Fibroblast of skin of right quadriceps (primary cell): ENCODE data around the gene BICDL2.

ENCODE experiments used
- DNase-seq: peaks from one replicate; pipeline ENCODE4 v3.0.0-alpha.2; 2013

Gene BICDL2

DNA sequence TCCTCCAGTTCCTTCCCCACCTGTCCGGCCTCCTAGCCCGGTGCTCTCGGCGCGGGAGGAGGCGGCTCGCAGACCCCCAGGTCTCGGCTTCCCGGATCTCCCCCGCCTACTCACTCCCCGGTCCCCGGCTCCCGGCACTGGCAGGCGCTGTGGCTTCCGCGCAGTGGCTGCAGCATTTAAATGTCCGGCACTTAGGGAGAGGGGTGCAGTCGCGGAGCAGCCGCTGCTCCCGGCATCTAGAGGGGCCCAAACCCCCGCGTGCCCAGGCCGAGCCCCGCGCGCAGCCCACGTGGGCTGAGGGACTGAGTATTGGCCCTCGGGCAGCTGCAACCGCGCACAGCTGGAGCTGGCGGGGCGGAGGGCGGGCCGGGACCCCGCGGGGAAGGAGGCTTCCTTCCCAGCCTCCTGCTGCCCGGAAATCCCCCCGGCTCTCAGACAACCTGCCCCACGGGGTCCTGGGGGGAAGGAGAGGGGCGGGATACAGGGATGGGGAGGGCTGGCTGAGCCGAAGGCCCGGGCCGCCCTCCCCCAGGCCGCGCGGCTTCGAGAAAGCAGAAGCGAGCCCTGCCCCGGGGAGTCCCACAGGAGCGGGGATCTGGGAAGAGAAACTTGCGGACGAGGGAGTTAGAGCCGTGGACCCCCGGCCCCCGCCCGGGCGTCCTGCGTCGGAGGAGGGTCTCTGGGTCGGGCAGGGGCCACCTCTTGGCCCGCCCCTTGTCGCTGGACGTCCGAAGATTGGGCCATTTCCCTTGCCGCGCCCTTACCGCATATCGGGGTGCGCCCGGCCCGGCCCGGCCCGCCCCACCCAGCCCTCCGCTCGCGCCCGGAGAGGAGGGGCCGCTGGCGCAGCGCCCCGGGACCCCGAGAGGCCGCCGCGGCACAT lies 9.3 kb upstream of the BICDL2 start, which contains the start of gene MMP25:
Gene MMP25 (plus strand): TSS at position 804 of the 883 bp plus-strand sequence. CDS start 357 bp downstream, outside the sequence.
- no peak for DNase-seq

DNA sequence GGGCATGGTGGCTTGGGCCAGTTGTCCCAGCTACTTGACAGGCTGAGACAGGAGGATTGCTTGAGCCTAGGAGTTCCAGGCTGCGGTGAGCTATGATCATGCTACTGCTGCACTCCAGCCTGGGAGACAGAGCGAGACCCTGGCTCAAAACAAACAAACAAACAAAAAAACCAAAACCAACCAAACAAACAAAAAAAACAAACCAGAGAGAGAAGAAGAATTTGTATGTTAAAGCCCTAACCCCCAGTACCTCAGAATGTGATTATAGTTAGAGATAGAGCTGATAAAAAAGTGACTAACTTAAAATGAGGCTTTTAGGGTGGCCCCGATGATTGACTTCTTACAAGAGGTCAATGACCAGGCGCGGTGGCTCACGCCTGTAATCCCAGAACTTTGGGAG lies 8.0 kb upstream of the BICDL2 start:
- no peak for DNase-seq

DNA sequence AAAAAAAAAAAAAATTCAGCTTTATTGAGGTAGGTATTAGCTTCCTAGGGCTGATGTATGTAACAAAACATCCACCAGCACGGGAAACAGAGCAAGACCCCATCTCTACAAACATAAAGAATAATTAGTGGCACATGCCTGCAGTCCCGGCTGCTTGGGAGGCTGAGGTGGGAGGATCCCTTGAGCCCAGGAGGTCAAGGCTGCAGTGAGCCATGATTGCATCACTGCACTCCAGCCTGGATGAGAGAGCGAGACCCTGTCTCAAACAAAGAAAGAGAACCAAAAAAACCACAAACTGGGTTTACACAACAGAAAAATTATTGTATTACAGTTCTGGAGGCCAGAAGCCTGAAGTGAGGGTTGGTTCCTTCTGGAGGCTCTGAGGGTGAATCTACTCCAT lies 5.6 kb upstream of the BICDL2 start:
- DNase-seq = no peak

DNA sequence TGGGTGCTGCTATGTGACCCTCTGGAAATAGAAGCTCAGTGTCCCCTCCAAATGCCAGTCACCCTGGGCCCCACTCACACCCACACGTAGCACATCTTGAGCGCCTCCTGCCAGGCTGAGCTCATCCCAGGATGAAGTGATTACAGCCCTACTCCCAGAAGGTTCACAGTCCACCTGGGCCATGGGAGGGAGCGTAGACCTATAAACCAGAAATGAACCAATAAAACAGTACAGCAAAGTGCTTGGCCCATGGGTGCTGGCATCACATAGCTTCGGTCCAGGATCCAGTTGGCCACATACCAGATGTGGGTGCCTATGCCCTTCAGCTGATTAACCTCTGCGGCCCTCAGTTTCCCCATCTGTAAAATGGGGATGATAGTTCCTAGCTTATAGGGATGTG lies 2.2 kb upstream of the BICDL2 start:
- DNase-seq = no peak

DNA sequence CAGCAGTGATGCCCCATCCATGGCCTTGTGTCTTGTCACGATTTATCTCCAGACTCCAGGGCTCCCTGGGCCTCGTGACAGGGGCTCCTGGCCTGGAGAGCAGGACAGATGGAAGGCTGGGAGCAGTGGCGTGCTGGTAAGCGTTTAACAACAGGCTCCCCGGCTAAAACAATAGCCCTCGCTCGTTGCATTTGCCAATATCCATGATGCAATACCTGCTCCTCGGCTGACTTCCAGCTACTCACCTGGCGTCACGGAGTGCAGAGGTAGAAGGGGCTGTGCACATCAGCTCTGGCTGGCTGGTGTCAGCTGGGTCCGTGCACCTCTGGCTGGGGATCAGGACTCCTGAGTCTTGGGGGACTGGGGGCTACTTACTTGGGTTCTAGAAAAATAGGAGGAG lies 1.5 kb upstream of the BICDL2 start:
- no peak for DNase-seq

DNA sequence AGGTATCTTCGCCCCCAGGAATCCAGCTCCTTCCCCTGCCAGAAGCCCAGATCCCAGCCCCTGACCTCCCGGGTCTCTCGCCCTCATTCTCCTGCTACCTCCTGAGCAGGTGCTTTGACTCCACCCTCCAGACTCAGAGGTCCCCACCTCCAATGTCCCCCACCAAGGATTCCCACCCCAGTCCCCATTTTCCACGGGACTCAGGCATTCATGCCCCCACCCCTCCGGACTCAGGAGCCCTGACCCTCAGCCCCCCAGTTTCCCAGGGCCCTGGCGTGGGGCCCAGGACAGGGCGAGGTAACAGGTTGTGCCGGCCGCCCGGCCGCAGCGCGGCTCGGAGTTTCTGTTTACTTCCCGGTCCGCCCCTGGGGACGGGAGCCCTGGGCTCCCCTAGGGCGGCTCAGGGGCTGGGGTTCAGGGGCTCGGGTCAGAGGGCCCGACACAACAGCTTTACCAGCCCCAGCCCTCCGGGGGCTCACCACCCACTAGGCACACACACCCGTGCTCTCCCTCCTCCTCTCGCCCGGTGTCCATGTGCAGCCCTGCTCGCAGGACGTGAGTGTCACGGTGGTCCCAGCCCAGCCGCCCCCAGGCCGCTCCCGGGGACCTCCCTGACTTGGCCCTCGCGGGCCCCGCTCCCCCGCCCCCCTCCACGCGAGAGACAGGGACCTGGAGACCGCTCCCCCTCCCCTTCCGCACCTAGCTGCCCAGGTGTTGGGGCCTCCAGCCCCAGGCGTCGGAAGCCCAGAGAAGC lies 595 bp downstream of the BICDL2 start:
- no peak for DNase-seq

DNA sequence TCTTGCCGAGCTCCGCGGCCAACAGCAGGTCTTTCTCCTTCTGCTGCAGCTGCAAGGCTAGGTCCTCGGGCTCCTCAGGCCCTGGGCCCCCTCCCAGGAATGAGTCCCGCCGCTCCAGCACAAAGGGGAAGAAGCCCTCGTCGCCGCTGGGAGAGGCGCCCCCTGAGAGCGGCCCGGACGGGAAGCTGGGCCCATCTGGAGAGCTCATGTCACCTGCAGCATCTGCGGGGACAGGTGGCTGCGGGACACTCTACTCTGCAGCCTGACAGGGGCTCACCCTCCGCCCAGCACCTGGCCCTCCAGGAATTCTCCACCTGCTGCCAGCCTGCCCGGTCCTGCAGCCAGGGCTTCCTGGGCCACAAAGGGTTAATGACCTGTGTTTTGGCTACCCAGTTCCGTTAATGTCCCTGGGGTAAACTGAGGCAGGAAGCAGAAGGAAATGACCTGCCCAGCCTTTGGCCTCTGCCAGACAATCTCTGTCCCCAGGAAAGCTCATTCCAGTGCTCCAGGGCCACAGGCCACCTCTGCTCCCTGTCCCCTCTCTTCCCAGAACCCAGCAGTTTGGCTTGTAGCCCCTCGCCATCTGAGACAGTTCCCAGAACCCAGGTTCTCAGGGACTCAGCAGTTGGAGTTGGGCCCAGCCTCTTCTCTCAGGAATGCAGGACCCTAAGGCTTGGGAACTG lies 1.3 kb downstream of the BICDL2 start:
- DNase-seq = no peak

DNA sequence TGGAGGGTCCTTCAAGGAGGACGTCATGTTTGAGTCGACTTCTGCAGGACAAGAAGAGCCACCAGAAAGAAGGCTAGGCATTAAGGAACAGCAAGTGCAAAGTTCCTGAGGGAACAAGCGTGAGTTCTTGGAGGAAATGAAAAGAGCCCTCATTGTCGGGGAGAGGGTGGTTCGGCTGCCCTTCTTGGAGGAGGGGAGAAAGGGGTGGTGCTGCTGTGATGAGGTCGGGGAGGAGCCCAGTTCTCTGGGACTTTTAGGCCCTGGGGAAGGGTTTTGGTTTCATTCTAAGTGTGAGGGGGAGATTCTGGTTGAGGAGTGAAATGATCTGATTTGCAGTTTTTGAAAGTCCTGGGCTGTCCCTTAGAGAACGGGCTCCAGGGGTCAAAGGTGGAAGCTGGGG lies 4.1 kb downstream of the BICDL2 start:
- DNase-seq = no peak

DNA sequence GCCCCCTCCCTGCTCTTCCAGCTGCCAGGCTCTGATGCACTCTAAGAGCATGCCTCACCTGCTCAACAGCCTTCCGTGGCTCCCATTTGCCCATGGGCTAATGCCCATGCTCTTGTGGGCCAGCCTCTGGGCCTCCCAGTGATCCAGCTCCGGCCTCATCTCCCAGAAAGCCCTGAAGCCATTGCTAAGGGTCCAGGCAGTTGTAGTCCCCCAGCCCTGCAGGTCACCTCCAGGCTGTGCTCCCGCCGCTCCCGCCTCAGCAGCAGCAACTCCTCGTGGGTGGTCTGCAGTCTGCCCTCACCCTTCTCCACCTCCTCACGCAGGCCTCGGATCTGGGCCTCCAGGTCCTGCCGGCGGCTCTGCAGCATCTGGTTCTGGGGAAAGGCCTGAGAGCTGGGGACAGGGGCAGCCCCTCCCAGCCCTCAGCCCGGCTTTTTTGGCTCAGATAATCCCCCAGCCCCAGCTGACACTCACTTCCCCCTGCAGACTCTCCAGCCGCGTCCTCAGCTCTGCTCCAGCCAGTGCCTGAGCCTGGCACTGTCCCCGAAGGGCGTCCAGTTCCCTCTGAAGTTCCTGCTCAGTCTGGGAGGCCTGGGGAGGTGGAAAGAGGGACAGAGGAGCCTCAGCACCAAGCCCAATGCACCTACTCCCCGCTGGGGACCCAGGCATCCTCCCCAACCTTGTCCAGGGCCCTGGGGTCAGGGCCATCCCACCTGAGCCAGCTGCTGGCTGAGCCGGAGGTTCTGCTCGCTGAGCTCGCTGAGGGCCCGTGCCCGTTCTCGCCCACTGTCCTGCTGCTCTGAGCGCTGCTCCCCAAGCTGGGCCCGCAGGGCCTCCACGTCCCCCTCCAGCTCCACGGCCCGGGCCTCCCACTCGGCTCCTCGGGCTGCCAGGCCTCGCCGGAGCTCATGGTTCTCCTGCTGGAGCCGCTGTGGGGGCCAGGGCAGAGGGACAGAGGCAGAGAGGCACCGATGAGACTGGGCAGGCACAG lies 6.2 kb downstream of the BICDL2 start:
- no peak for DNase-seq

DNA sequence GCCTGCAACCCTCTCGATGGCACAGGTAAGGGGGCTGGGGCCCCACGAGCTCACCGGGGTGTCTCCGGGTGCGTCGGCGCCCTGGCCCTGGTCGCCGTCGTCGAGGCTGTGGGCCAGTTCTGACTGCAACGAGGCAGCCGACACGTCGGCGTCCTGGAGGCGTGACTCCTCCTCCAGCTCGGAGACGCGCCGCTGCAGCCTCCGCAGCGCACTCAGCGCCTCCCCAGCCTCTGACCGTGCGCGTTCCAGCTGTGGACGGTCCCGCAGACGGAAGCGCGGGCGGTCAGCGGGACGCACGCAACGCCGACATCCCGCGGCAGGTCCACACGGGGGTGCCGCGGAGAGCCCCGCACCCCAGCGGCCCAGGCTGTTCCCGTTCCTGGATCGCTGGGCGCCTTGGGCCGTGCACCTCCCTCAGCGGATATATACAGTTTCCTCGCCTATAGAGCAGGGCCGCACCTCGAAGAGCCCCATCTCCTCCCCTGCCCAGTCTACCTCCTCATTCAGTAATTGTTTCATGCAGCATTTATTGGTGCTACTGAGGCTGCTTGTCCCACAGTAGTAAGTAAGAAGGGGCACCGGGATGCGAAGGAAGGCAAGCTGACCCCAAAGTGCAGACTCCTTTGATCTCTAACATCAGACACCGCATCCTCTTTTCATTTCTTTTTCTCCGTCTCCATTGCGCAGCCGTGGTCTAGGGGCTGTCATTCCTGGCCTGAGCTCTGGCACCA lies 7.1 kb downstream of the BICDL2 start:
- peak; percentile 33 for DNase-seq

DNA sequence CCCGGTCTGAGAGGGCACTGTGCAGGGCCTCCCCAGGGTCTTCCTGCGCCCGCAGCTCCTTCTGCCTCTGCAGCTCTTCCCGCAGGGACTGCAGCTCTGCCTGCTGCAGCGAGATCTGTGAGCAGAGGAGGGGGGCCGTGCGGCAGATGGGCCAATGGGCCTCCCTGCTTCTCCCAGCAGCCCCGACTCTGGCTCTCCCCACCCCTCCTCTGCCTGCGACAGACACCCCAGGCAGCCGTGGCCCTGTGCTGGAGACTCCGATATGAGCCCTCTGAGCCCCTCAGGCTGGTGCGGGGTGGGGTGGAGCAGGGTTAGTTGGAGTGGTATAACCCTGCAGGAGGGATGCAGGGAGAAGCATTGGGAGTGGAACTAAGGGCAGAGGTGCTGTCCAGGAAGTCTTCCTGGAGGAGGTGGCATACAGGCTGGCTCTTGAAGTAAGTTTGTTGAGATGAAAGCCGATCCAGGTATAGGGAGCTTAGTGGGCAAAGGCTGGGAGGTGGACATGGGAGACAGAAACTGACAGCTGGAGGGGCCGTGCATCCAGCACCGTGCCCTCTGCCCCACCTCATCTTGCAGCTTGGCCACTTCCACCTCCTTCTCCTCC lies 7.9 kb downstream of the BICDL2 start:
- DNase-seq = no peak

DNA sequence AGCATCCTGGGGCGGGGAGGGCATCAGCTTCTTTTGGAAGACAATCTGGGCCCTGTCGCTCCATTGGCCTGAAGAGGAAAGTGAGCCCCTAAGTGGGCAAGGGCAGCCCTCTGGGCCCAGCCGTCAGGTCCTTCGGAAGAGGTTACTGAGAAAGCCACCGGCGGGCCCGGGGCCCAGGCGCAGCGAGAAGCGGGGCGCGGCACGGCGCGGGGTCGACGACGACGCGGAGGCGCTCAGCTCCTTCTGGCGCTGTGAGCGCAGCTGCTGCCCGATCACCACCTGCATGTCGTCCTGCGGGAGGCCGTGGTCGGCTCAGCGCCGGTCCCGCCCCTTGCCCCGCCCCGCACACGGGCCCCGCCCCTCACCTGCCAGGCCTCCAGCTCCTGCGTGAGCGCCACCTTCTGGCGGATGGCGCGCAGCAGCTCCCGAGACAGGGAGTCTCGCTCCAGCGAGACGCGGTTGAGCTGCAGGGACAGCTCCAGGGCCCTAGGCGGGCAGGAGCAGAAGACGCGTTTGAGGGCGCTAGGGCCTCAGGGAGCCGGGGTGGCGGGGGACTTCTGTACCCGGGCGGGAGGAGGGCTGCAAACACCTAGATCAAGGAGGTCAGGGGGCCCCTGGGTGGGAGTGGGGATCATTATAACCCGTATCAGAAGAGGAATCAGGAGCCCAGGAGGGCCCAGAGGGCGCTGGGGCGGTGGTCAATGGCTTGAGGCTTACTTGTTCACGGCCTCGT lies 8.6 kb downstream of the BICDL2 start:
- DNase-seq = peak; percentile 72

DNA sequence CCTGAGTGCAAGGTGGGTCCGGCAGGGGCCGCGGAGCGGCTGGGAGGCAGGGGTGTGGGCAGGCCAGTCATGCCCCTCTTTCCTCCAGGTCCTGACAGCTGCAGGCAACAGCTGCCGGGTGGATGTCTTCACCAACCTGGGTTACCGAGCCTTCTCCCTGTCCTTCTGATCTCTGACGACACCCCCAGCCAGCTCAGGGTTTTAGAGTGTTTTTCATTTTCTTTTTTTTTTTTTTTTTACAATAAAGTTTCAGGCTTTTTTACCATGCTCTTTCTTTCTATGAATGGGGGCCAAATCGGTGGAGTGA lies 9.3 kb downstream of the BICDL2 start:
- DNase-seq = no peak

DNA sequence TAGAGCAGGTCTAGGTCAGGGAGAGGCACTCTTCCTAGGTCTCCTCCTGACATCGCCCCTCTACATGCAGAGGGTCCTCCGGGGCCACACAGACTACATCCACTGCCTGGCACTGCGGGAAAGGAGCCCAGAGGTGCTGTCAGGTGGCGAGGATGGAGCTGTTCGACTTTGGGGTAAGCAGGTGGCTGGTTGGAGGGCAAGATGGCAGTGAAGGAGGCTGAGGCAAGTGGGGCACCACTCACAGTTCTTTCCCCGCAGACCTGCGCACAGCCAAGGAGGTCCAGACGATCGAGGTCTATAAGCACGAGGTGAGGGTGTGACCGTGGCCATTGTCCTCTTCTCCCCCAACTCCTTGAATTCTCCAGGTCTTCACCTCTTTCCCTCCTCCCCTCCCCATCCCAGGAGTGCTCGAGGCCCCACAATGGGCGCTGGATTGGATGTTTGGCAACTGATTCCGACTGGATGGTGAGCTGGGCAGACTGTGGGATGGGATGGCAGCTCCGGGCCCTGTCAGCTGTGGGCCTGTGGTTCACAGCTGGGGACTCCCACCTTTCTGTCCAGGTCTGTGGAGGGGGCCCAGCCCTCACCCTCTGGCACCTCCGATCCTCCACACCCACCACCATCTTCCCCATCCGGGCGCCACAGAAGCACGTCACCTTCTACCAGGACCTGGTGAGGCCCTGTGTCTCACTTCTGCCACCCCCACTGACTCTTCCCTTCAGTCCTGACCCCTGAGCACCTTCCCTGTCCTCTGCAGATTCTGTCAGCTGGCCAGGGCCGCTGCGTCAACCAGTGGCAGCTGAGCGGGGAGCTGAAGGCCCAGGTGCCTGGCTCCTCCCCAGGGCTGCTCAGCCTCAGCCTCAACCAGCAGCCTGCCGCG lies 9.9 kb downstream of the BICDL2 start:
- DNase-seq = no peak

DNA sequence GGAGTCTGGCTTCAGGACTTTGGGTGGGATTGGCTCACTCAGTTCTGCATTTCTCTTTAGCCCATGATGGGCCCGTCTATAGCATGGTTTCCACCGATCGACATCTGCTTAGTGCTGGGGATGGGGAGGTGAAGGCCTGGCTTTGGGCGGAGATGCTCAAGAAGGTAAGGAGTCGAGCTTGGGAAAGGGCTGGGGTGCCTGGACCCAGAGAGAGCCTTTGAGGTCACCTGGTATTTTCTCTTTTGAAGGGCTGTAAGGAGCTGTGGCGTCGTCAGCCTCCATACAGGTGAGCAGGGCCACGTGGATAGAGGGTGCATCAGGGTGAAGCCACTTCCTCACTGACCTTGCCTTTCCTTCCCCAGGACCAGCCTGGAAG lies 10.8 kb downstream of the BICDL2 start:
- DNase-seq = no peak

DNA sequence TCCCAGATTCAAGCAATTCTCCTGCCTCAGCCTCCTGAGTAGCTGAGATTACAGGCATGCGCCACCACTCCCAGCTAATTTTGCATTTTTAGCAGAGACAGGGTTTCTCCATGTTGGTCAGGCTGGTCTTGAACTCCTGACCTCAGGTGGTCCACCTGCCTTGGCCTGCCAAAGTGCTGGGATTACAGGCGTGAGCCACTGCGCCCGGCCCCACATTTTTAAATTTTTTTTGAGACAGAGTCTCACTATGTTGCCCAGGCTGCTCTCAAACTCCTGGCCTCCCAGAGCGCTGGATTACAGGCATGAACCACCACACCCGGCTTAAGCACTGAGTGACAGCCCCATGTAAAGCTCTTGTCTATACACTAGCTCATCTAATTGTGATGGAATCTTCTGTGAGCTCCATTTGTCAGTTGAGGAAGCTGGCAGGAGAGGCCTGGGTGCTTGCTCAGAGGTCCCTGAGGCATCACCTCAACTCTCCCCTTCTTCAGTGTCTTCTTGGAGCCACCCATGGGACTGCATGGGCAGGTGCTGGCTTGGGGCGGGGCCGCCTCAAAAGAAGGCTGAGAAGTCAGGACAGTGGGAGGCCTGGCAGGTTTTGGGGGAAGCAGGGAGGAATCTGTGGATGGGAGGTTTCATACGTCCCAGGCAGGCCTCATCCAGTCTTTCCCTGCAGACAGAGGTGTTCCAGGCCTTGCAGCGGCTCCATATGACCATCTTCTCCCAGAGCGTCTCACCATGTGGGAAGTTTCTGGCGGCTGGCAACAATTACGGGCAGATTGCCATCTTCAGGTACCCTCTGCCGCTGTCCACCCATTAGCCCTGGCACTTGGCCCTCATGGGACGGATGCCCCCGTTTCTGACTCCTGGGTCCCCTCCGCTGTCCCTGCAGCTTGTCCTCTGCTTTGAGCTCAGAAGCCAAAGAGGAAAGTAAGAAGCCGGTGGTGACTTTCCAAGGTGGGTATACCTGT lies 11.4 kb downstream of the BICDL2 start:
- no peak for DNase-seq

DNA sequence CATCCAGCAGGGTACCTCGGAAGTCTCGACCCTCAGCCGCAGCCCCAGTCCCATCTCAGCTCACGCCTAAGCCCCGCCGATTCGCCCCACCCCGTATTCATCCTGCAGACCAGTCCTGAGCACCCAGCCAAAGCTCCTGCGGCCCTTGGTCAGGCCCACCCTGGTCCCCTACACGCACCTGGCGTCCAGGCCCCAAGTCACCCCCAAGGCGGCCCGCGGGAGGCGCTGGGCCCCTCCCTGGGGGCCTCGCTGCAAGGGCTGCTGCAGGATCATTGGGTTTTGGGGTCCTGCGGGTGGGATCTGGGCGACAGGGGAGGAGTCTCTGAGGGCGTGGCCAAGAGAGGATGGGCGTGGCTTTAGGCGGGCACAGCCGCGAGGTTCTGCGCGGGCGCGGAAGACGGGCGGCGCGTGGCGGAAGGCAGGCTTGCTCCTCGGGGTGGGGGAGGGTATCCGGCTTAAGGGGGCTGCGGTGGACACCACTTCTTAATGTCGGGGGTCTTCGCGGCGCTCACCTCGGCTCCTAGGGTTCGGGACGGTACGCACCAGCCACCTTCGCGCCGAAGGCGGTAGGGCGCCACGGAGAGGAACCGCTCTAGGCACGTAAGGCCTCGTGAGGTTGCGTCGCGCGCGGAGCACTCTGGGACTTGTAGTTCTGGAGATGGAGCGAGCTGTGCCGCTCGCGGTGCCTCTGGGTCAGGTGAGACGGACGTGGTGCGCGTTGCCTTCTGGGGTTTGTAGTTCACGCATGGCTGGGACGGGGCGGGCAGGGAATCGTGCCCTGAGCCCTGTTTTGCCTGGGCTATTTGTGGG lies 12.9 kb downstream of the BICDL2 start, which contains the start of the genes HCFC1R1 and THOC6:
Gene HCFC1R1 (minus strand): TSS at position 274 of the 810 bp plus-strand sequence. CDS start 1 bp downstream, at position 273.
Gene THOC6 (plus strand): TSS at position 367 of the 810 bp plus-strand sequence. CDS start 292 bp downstream, at position 659.
- DNase-seq = peak; percentile 98
